GM12875 (cell line): ENCODE measurements around the gene CYB5D1.

Experiments used
- H3K4me3 ChIP-seq: one replicate; pipeline ENCODE4 v1.5.1; 2011; ENCODE audit warnings: low read depth, low read length, control low read depth
- TF ChIP-seq, protein P1 (sequence below): IDR thresholded peaks from 2 replicates; pipeline ENCODE4 v1.5.1; 2011; ENCODE audit warnings: low read depth, mild to moderate bottlenecking, control low read depth, inconsistent platforms, low read length, moderate library complexity, borderline replicate concordance; ENCODE audit not compliant: insufficient read depth

Gene CYB5D1

DNA sequence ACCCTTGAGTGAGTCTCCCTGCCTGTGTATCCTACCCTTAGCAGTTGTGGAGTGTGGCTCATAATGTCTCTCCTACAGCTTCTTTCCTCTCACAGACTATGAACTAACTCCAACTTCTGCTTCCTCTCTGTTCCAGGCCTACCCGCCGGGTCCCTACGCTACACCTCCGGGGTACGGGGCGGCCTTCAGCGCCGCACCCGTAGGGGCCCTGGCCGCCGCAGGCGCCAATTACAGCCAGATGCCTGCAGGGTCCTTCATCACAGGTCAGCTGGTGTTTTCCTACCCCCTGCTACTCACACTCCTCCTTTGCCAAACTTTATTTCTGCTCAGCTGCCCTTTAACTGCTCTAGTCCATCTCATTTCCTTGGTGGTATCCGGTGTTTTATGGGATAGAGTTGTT, 52.9 kb downstream of the CYB5D1 start:
- TF ChIP-seq, protein P1, sequence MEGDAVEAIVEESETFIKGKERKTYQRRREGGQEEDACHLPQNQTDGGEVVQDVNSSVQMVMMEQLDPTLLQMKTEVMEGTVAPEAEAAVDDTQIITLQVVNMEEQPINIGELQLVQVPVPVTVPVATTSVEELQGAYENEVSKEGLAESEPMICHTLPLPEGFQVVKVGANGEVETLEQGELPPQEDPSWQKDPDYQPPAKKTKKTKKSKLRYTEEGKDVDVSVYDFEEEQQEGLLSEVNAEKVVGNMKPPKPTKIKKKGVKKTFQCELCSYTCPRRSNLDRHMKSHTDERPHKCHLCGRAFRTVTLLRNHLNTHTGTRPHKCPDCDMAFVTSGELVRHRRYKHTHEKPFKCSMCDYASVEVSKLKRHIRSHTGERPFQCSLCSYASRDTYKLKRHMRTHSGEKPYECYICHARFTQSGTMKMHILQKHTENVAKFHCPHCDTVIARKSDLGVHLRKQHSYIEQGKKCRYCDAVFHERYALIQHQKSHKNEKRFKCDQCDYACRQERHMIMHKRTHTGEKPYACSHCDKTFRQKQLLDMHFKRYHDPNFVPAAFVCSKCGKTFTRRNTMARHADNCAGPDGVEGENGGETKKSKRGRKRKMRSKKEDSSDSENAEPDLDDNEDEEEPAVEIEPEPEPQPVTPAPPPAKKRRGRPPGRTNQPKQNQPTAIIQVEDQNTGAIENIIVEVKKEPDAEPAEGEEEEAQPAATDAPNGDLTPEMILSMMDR = no peak
- no peak overlapping the region for H3K4me3 ChIP-seq

DNA sequence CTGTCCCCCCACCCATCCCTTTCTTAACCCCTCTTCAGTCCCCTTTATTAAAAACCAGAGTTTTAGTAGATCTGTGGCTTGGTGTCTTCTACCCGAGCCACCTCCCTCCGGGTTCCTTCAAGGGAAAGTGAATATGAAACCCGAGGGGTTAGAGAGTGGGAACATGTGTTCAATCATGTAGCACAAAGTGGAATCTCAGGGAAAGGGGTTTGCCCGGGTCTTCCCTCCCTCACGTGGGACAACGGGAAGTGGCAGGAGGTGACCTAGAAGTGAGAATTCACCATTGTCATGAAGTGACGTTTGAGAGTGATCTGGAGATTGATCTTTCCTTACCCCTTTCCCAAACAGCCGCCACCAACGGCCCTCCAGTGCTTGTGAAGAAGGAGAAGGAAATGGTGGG, 53.3 kb downstream of the CYB5D1 start:
- no peak overlapping the region for H3K4me3 ChIP-seq
- TF ChIP-seq, protein P1 = no peak
